ENCODE results near the gene IPO9. TPM values are rescaled to one million over a fixed set of nuclear protein-coding genes. Genes with fewer than 3 reads are reported as not detected.

The IPO9 gene
- total RNA-seq, 2 donors from 2014 or later: 10.7 to 15.6 TPM

DNA sequence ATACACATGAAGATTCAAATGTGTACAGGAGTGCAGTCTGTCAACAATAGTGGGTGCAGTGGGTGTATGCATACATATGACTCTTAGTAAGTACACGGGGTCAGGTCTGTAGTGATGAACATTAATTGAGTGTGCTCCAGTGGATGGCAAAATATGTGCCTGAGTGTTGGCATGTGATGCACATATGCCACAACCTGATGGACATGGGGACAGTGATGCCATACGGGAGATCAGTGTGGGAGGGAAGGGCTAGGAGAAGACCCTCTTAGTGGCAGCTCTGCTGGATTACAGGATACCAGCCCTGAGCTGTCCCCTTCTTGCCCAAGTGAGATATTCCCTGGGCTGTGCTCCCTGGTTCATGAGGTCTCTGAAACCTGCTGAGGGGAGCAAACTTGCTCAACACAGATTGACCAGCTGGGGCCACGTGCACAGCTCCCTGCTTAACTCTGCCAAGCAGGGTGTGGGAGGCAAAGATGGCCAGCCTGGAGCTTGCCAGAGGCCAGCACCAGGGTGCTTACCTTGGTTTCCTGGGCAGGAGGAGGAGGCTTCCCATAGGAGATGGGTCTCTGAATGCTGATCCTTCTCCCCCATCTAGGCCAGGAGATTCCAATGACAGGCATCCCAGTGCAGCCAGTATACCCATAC lies 62.0 kb downstream of the IPO9 start:
- H3K27me3 ChIP-seq: no peaks in the 10 kb centered on the region
- peaks cover 0 to 51% of the 10 kb centered on the region in 2 donors for H3K4me1 ChIP-seq
- no peaks in the 10 kb centered on the region for H3K9me3 ChIP-seq
- no peaks in the 10 kb centered on the region for H3K36me3 ChIP-seq
- no peak overlapping the region for H3K4me3 ChIP-seq
- DNase-seq (ENCODE audit: low spot score): no peak
- TF ChIP-seq CTCF (IDR thresholded peaks at IDR 0.05): no peak
- H3K27ac ChIP-seq: no peak overlapping the region

- Histone ChIP-seq H3K27ac (no peak overlapping the region), H3K36me3 (no peaks in the 10 kb centered on the region), H3K4me3 (no peak overlapping the region), H3K9me3 (no peaks in the 10 kb centered on the region), H3K4me1 (peaks cover 0 to 52% of the 10 kb centered on the region in 2 donors), H3K27me3 (no peaks in the 10 kb centered on the region)
- no peak for DNase-seq (ENCODE audit: low spot score)
- no peak for TF ChIP-seq CTCF (IDR thresholded peaks at IDR 0.05)
Measured at GRCh38 chr1:201891451-201892045, 62.6 kb downstream of the IPO9 start.

GRCh38 chr1:201892211-201892610 lies 63.3 kb downstream of the IPO9 start:
- TF ChIP-seq CTCF (IDR thresholded peaks at IDR 0.05): no peak
- H3K9me3 ChIP-seq: no peaks in the 10 kb centered on the region
- H3K27ac ChIP-seq: no peak overlapping the region
- no peaks in the 10 kb centered on the region for H3K27me3 ChIP-seq
- peaks cover 0 to 52% of the 10 kb centered on the region in 2 donors for H3K4me1 ChIP-seq
- DNase-seq (ENCODE audit: low spot score): no peak
- H3K4me3 ChIP-seq: no peak overlapping the region
- no peaks in the 10 kb centered on the region for H3K36me3 ChIP-seq

DNA sequence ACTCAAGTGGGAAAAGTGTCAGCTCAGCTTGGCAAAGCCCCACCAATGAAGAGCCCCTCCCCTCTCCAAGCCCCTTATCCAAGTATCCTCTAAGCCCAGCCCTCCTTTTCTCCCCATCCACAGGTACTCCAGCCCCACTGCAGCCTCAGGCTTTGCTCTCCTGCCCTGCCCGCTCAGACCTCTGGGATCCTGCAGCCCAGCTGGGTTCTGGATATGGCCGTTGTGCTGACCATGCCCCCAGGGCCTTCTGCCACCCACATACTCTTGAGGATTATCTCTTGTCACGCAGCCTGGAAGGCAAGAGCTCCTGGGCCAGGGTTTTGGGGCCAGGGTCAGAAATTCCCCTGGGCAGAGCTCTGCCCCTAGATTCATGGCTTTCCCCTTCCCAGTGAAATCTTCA lies 64.5 kb downstream of the IPO9 start:
- Histone ChIP-seq H3K4me1 (peaks cover 0 to 43% of the 10 kb centered on the region in 2 donors), H3K9me3 (no peaks in the 10 kb centered on the region), H3K27ac (no peak overlapping the region), H3K4me3 (no peak overlapping the region), H3K27me3 (no peaks in the 10 kb centered on the region), H3K36me3 (peaks cover under 1% of the 10 kb centered on the region)
- TF ChIP-seq CTCF (IDR thresholded peaks at IDR 0.05): no peak
- DNase-seq (ENCODE audit: low spot score): no peak

GRCh38 chr1:201894343-201895119 lies 65.6 kb downstream of the IPO9 start:
- Histone ChIP-seq H3K27ac (peak overlapping the region in 1 of 2 donors; percentile 16), H3K36me3 (peaks cover 12% of the 10 kb centered on the region), H3K9me3 (no peaks in the 10 kb centered on the region), H3K27me3 (no peaks in the 10 kb centered on the region), H3K4me1 (peaks cover 0 to 37% of the 10 kb centered on the region in 2 donors), H3K4me3 (no peak overlapping the region)
- TF ChIP-seq CTCF (IDR thresholded peaks at IDR 0.05): no peak
- no peak for DNase-seq (ENCODE audit: low spot score)
